DMS114 treated with DMSO at 0.1 percent for 48 hours (cell line): ENCODE measurements around the gene SIRT7.
"Not testable (repeated sequence)": the region's sequence is repeated elsewhere in the genome, so short reads cannot be mapped to it uniquely, and the experiment has no call there.

Experiments used
- DNase-seq: peaks from one replicate; lab custom pipeline; 2025; ENCODE audit not compliant: unreplicated experiment; lab: John Stamatoyannopoulos, UW

The SIRT7 gene

GRCh38 chr17:81954131-81955057, 36.4 kb upstream of the SIRT7 start:
- DNase-seq: no peak

- not testable (repeated sequence) for DNase-seq
Observed at GRCh38 chr17:81953443-81953842, 35.5 kb upstream of the SIRT7 start.

GRCh38 chr17:81952792-81953228, 34.8 kb upstream of the SIRT7 start:
- DNase-seq: no peak

DNA sequence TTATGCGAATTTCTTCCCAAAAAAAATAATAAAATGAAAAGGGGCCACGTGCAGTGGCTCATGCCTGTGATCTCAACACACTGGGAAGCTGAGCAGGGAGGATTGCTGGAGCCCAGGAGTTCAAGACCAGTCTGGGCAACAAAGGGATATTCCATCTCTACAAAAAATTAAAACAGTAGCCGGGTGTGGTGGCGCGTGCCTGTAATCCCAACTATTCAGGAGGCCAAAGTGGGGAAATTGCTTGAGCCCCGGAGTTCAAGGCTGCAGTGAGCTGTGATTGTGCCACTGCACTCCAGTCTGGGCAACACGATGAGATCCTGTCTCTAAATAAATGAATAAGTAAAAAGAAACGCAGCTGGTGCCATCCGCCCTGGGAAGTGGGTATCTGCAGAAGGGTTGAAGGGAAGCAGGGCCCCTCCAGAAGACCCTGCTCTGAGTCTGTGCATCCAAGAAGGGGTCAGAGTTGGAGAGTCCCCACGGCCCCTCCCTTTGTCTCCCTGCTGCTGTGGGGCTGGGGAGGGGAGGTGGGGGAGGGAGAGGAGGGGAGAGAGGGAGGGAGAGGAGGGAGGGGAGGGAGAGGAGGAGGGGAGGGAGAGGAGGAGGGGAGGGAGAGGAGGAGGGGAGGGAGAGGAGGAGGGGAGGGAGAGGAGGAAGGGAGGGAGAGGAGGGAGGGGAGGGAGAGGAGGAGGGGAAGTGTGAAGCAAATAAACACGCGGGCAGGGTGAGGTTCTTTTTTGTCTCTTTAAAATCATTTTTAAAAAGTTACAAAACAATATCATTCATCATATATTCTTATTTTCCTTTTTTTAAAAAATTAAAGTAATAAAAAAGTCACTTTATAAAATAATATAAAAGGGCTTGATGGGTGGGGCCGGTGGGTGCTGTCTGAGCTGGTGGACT, 34.1 kb upstream of the SIRT7 start:
- DNase-seq: no peak

DNA sequence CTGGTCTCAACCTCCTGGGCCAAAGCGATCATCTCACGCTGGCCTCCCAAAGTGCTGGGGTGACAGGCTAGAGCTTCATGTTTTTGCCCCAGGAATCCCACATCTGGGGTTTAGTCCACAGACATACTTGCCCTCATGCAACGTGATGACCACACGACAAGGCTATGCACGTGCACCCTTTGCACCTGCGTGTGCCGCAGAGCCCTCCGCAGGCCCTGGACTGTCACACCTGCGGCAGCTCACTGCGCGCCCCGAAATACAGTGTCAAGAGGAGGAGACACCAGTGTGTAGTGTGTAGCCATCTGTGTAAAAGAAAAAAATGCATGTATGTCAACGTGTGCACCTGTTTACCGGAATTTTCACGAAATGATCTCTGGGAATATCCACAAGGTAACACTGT, 32.5 kb upstream of the SIRT7 start:
- DNase-seq: no peak

DNA sequence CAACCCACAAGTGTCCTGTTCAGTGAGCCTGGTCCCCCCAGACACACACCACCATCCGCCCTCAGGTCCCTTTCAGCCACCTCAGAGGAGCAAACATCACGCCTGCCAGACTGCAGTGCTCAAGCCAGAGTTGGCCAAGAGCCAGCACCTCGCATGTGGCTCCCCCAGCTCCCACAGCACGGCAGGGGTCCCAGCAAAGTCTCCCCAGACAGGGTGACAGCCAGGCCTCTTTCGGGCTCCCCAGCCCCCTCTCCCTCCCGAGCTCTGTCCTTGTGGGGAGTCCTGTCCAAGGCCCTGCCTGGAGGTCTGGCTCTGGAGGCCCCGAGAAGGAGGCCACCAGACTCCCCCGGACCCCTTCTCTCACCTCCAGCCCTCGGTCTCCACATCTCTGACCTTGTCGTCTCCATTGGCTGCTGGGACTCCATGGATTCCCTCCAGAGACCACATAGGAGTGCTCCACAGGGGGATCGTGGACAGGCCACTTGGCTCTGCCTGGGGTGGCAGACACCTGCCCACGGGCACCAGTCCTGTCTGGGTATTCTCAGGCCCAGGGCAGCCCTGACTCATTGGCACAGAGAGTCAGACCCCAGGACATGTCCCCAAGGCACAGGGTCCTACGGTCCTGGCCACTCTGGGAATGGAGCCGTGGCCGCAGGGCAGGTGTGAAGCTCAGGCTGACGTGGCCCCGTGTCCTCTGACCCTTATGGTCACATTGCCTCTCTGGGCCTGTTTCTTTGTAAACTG, 30.8 kb upstream of the SIRT7 start:
- no peak for DNase-seq

- DNase-seq: no peak
Observed at GRCh38 chr17:81947189-81947588, 29.2 kb upstream of the SIRT7 start, which contains the start of gene MYADML2. TSS of gene MYADML2 (minus strand) at chr17:81947233. CDS start at chr17:81941741, 5,492 bp downstream.

DNA sequence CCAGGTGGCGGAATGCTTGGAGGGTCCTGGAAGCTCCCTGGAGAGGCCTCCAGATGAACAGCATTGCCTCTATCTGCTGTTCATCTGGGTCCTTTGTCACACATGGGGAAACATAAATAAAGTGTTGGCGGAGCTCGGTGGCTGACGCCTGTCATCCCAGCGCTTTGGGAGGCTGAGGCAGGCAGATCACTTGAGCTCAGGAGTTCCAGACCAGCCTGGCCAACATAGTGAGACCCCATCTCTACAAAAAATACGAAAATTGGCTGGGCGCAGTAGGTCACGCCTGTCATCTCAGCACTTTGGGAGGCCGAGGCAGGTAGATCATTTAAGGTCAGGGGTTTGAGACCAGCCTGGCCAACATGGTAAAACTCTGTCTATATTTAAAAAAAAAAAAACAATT, 26.9 kb upstream of the SIRT7 start:
- DNase-seq: no peak

DNA sequence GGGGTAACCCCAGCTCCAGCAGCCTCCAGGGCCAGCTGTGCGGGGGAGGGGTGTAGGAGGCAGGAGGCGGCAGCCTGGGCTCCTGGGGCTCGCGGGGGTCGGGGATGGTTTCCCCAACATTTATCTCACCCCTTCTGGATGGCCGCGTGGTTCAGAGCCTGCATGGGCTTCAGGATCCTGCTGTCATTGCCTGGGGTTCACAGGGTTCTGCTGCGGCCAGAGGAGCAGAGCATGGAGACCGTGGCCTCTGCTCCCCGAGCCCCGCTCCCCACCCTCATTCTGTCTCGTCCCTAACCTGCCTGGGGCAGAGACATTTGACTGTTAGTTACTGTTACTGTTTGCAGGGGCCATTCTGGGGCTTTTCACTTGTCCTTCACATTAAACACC, 24.2 kb upstream of the SIRT7 start:
- DNase-seq: no peak

DNA sequence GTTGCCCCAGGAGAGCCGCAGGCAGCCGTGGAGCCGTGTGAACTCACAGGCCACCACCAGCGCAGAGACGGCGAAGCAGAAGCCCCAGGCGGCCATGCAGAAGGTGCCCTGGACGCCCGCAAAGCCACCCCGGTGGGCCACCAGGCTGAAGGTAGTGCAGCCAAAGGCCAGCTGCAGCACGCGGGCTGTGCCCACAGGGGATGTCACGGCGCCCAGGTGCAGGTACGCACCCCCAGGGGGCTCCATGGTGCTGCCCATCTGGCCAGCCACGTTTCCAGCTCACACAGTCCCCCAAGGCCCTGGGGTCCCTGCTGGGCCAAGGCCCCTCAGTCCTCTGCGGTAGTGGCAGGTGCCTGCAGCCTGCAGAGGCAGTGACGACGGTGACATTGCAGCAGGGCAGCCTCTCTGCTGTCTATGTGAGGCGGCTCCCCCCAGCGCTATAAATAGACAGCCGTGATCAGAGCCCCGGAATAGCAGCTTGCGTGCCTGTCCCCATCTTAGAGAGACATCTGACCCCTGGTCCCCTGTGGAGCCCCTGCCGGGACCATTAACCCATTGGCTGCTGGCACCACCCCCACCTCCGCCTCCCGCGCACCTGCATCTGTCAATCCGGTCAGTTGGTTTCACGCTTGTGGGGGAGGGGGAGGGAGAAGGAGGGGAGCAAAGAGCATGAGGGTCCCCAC, 23.6 kb upstream of the SIRT7 start:
- DNase-seq: no peak

- no peak for DNase-seq
Observed at GRCh38 chr17:81940538-81941483, 22.8 kb upstream of the SIRT7 start.

GRCh38 chr17:81939881-81940385, 22.0 kb upstream of the SIRT7 start:
- DNase-seq: no peak

DNA sequence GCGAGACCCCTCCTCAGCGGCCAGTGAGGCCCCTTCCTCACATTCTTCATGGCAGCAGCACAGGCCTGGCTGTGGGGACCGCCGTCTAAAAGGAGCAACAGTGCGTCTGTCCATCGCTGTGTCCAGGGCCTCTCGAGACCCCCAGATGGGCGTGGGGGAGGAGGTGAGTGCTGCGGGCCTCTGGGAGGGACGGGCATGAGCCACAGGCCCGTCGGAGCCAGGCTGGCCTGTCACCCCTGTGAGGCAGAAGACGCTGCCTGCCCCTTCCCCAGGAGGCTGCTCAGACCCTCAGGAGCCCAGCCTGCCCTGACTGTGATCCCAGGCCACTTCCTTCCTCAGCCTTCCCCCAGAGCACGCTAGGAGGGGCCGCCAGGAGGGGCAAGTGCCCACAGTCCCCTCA, 21.2 kb upstream of the SIRT7 start:
- DNase-seq: no peak

DNA sequence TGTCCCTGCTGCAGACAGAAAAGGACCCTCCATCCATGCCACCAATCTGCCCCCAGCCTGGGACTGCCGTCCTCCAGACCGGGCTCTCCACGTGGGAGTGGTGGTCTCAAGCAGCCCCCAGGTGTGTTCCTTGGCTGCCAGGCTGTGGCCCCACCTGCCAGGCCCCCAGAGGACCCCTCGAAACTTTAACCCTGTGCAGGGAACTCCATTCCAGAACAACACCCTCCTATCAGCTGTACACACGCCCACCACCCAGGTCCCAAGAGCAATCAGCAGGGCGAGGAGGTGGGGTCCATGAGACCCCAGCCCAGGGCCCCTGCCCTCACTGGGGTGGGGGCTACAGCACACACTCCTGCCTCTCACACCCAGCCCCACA, 17.7 kb upstream of the SIRT7 start:
- DNase-seq: no peak

DNA sequence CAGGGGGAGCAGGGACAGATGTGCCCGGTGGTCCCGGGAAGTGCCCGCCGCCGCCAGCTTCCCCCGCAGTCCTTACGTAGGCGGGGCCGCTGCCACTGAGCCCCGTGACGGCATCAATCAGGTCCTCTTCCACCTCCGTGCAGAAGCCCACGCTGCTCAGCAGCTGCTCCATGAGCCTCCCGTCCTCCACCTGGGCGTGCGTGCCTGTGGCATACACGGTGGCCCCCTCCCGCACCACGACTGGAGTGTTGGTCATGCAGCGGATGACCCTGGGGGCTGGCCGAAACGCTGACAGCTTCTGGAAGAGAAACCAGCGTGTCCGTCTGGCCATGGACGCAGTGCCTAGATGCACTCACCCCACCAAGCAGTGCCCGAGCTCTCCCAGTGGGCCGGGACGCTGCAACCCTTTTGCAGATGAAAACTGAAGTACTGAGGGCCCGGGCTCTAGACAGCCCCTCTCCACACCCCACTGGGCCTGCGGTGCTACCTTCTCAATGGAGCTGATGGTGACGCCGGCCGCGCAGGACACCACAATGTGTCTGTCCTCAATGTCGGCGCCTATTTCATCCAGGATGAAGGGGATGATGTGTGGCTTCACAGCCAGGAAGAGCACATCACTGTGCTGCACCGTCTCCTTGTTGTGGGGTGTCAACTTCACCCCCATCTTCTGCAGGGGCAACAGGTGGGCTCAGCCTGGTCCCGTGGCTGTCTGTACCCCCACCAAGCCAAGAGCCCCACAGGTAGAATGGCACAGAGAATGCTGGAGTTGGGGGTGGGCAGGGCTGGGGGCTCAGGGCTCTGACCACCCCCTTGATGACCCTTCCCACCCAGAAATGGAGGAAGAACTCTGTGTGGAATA, 17.1 kb upstream of the SIRT7 start:
- no peak for DNase-seq

DNA sequence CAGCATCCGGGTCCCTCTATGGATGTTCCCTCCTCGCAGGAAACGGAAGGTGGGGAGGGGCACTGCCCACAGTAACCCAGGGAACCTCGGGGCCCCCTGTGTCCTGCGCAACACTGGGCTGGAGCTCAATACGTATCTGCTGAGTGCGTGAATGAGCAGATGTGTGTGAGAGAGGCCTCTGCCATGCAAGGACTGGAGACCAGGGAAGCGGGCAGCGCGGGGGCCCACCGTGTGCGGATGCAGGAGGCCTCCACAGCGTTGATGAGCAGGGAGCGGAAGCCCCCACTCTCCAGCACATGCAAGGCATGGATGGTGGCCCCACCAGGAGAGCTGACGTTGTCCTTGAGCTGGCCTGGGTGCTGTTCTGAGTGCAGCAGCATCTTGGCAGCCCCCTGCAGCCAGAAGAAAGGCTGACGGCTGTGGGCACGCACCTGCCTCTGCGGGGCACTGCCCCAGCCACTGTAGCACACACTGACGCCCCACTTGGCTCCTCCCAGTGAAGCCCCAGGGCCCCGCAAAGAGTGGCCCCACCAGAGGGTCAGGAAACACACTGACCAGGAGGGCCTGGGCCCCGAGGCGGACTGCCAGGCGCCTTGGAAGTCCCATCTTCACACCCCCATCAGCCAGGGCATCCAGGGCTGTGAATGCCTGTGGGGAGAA, 16.3 kb upstream of the SIRT7 start:
- DNase-seq: no peak

GRCh38 chr17:81933178-81933699, 15.3 kb upstream of the SIRT7 start:
- no peak for DNase-seq
